HepG2 (cell line): Measurements from ENCODE around the gene OR2AK2.

Experiments used
- AHDC1 ChIP-seq: sonication (generic); formaldehyde crosslinking; IDR thresholded peaks from 2 replicates; pipeline ENCODE4 v1.5.1; 2020; ENCODE audit warnings: mild to moderate bottlenecking, missing genetic modification reagents, borderline replicate concordance
- CBX2 ChIP-seq, 2 experiments: fragments of 200-600 bp in 1 of 2; sonication (generic); formaldehyde crosslinking in 1 of 2; IDR thresholded peaks; 2 replicates each; pipeline versions ENCODE4 v1.7.0 to v1.8.1; 2018 to 2022; ENCODE audit warnings: low read depth in 2 of 2, low read length in 1 of 2, mild to moderate bottlenecking in 1 of 2, missing genetic modification reagents in 1 of 2
- CTCF ChIP-seq: sonication (generic); formaldehyde crosslinking; IDR thresholded peaks from 2 replicates; pipeline ENCODE4 v1.5.0; 2020; ENCODE audit warnings: mild to moderate bottlenecking, missing genetic modification reagents, moderate library complexity
- EZH2 ChIP-seq: conservative IDR thresholded peaks from 2 replicates; pipeline ENCODE4 v1.6.1; 2012; ENCODE audit warnings: mild to moderate bottlenecking, low read depth, low read length, moderate library complexity
- GATA4 ChIP-seq: sonication (generic); IDR thresholded peaks from 2 replicates; pipeline ENCODE4 v1.6.1; 2016; ENCODE audit warnings: antibody characterized with exemption, low read depth, borderline replicate concordance
- HCFC1 ChIP-seq: fragments of 150-350 bp; IDR thresholded peaks from 2 replicates; pipeline ENCODE4 v1.6.1; 2014; ENCODE audit warnings: low read depth, low read length
- POLR2AphosphoS5 ChIP-seq: IDR thresholded peaks from 2 replicates; pipeline ENCODE4 v1.6.1; 2012; ENCODE audit warnings: low read depth, low read length
- TAF1 ChIP-seq: sonication (generic); formaldehyde crosslinking; IDR thresholded peaks from 2 replicates; pipeline ENCODE4 v1.4.0; 2020; ENCODE audit warnings: missing genetic modification reagents
- TARDBP ChIP-seq: sonication (generic); formaldehyde crosslinking; IDR thresholded peaks from 2 replicates; pipeline ENCODE4 v1.8.0; 2022; ENCODE audit warnings: mild to moderate bottlenecking, missing genetic modification reagents
- TCF12 ChIP-seq, 2 experiments: fragments of 450-650 bp in 1 of 2; sonication (generic) in 1 of 2; formaldehyde crosslinking in 1 of 2; IDR thresholded peaks; 2 replicates each; pipeline versions ENCODE4 v1.6.1 to v1.8.0; 2017 to 2022; ENCODE audit warnings: antibody characterized with exemption in 1 of 2, mild to moderate bottlenecking in 1 of 2, missing genetic modification reagents in 1 of 2, moderate library complexity in 1 of 2
- ZBTB33 ChIP-seq: sonication (generic); formaldehyde crosslinking; IDR thresholded peaks from 2 replicates; pipeline ENCODE4 v1.4.0; 2020; ENCODE audit warnings: missing genetic modification reagents
- ZNF609 ChIP-seq: sonication (generic); formaldehyde crosslinking; IDR thresholded peaks from 2 replicates; pipeline ENCODE4 v1.4.0; 2020; ENCODE audit warnings: mild to moderate bottlenecking, missing genetic modification reagents, borderline replicate concordance
- ZNF614 ChIP-seq: IDR thresholded peaks from 2 replicates; pipeline ENCODE4 v1.6.1; 2018; ENCODE audit warnings: missing biosample characterization, missing genetic modification reagents, inconsistent platforms, borderline replicate concordance

- TF ChIP-seq POLR2AphosphoS5 = no peak
- no peak for TF ChIP-seq TARDBP
- TF ChIP-seq CTCF (CRISPR knock-in tag) = no peak
- no peak for TF ChIP-seq TCF12 (IDR thresholded peaks at IDR 0.05)
- TF ChIP-seq TCF12 (CRISPR knock-in tag; IDR thresholded peaks at IDR 0.05) = no peak
- TF ChIP-seq HCFC1 = no peak
- TF ChIP-seq EZH2 = no peak
- TF ChIP-seq CBX2 (IDR thresholded peaks at IDR 0.05; ENCODE audit: low read depth, low read length) = no peak
- no peak for TF ChIP-seq CBX2 (CRISPR knock-in tag; IDR thresholded peaks at IDR 0.05; ENCODE audit: low read depth)
- TF ChIP-seq ZBTB33 = no peak
- TF ChIP-seq AHDC1 (CRISPR knock-in tag) = no peak
- no peak for TF ChIP-seq GATA4
- no peak for TF ChIP-seq ZNF614 (CRISPR knock-in tag)
- no peak for TF ChIP-seq ZNF609 (CRISPR knock-in tag)
- no peak for TF ChIP-seq TAF1
Measured at GRCh38 chr1:248000169-248000568, 35.1 kb downstream of the OR2AK2 start.
